Activated CD8-positive, alpha-beta memory T cell treated with anti-CD3 and anti-CD28 coated beads, Interleukin-2, amount 10 ng/mL, durations not matched to agents 7 days and 5 days (primary cell): ENCODE measurements around the gene C1QTNF12. TPM values are rescaled to one million over a fixed set of nuclear protein-coding genes. Genes with fewer than 3 reads are reported as not detected.
A peak's percentile ranks its signal among the peaks of the same experiment; 100 is the strongest.

Experiments used
- ATAC-seq: fragments of 150-1000 bp; cut with Tn5 transposase; one replicate; pipeline ENCODE4 v1.10.0; 2021; ENCODE audit warnings: moderate library complexity
- CTCF ChIA-PET: fragments of 350-600 bp; sonication (Branson Sonifier 250); formaldehyde crosslinking; loops from one replicate; lab custom pipeline; 2021; ENCODE audit warnings: antibody characterized with exemption; lab: Charles Lee
- DNase-seq: peaks from one replicate; pipeline ENCODE4 v3.0.0-alpha.2; 2020
- H3K27ac Mint-ChIP-seq: one replicate; pipeline ENCODE4 v1.8.0; 2021; ENCODE audit warnings: mild to moderate bottlenecking, mixed read lengths
- H3K27me3 Mint-ChIP-seq: one replicate; pipeline ENCODE4 v1.8.0; 2021; ENCODE audit warnings: mixed read lengths
- H3K36me3 Mint-ChIP-seq: one replicate; pipeline ENCODE4 v1.8.0; 2021; ENCODE audit warnings: mild to moderate bottlenecking, mixed read lengths
- H3K4me1 Mint-ChIP-seq: one replicate; pipeline ENCODE4 v1.8.0; 2021; ENCODE audit warnings: mixed read lengths
- H3K4me3 Mint-ChIP-seq: one replicate; pipeline ENCODE4 v1.8.0; 2021; ENCODE audit warnings: mild to moderate bottlenecking, moderate library complexity, mixed read lengths
- H3K9me3 Mint-ChIP-seq: one replicate; pipeline ENCODE4 v1.8.0; 2022; ENCODE audit warnings: low read depth, mixed read lengths
- total RNA-seq, 2 experiments: library from RNA; stranded (reverse); gene quantifications; one replicate each; pipeline ENCODE4 v1.2.3, GENCODE V29; 2021

The C1QTNF12 gene
- total RNA-seq, 2 experiments from 2014 or later, result 2.0 to 2.6 TPM

DNA sequence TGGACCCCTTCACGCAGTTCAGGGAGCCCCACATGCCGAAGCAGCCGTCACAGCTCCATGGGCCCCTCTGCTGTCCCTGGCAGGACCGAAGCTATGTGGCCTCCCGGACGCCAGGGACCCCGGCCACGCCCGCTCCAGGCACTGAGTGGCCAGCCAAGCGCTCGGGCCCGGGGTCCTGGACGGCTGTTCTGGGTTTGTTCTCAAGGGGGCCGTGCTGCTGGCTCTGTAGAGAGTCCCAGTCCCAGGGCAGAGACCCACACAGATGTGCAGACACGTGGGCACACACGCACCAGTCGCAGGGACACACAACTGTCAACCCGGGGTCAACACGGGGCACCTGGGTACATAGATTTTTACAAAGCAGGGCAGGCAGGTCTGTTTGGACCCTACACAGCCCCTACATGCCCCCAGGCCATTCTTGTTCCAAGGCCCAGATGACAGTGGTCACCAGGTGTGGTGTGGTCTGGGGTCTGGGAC is 7.8 kb downstream of the C1QTNF12 start:
- H3K36me3 Mint-ChIP-seq, result peaks cover 2% of the 10 kb centered on the region
- H3K27me3 Mint-ChIP-seq, result no peaks in the 10 kb centered on the region
- no peaks in the 10 kb centered on the region for H3K9me3 Mint-ChIP-seq
- peaks cover 10% of the 10 kb centered on the region for H3K4me1 Mint-ChIP-seq
- no peak for ATAC-seq
- H3K4me3 Mint-ChIP-seq, result no peak overlapping the region
- no peak for DNase-seq
- no peak overlapping the region for H3K27ac Mint-ChIP-seq
- CTCF ChIA-PET, result no interaction called here

- H3K9me3 Mint-ChIP-seq, result no peaks in the 10 kb centered on the region
- H3K27me3 Mint-ChIP-seq, result no peaks in the 10 kb centered on the region
- ATAC-seq, result no peak
- peaks cover 6% of the 10 kb centered on the region for H3K36me3 Mint-ChIP-seq
- H3K4me1 Mint-ChIP-seq, result peaks cover 15% of the 10 kb centered on the region
- no peak overlapping the region for H3K27ac Mint-ChIP-seq
- no peak for DNase-seq
- no peak overlapping the region for H3K4me3 Mint-ChIP-seq
- CTCF ChIA-PET, result interaction anchor here (1.1 kb wide), 1 partner anchor 117 kb away, joined by 3 read pairs; no protein-coding TSS in a partner anchor
These were observed 8.4 kb downstream of the C1QTNF12 start for GRCh38 chr1:1237874-1238701.

- Mint-ChIP-seq H3K9me3 (no peaks in the 10 kb centered on the region), H3K36me3 (peaks cover 6% of the 10 kb centered on the region), H3K4me1 (peaks cover 17% of the 10 kb centered on the region), H3K27ac (no peak overlapping the region), H3K4me3 (no peak overlapping the region), H3K27me3 (no peaks in the 10 kb centered on the region)
- no peak for DNase-seq
- CTCF ChIA-PET, result interaction anchor here (1.1 kb wide), 1 partner anchor 116 kb away, joined by 3 read pairs; no protein-coding TSS in a partner anchor
- ATAC-seq, result no peak
These were observed 9.3 kb downstream of the C1QTNF12 start for GRCh38 chr1:1236945-1237873.

GRCh38 chr1:1236176-1236763 is 10.3 kb downstream of the C1QTNF12 start:
- CTCF ChIA-PET, result interaction anchor here (0.6 kb wide), 1 partner anchor 205 kb away, joined by 3 read pairs; no protein-coding TSS in a partner anchor
- Mint-ChIP-seq H3K4me3 (no peak overlapping the region), H3K4me1 (peaks cover 17% of the 10 kb centered on the region)

DNA sequence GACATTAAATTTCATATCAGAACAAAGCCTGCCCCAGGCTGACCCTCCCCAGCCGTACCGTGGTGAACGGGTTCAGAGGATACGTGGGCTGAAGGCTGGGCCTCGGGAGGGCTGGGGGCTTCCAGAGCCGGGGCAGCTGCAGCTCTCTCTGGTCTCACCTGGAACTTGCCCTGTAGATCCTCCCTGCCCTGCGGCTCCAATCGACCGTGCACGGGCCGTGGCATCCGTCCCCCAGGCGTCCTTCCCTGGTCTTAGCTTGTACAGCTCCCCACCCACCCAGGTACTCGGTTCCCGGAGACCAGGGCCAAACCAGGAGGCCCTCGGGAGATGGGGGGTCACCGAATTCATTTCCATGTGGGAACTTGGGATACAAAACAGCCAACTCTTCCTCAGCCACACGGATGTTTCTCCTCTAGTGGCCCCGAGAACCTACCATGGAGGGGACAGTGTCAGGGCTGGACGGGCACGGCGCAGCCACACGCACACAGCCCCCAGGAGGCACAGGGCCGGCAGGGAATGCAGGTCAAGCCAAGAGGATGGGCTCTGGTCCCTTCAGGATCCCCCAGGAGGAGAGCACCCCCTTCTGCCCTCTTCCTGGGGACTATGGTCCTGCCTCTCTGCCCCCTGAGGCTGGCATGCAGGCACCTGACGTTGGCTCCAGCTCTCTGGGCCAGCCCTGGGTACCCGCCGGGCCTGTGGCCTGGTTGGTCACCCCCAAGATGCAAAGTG is 11.3 kb downstream of the C1QTNF12 start:
- H3K36me3 Mint-ChIP-seq, result peaks cover 10% of the 10 kb centered on the region
- no peak for ATAC-seq
- H3K4me1 Mint-ChIP-seq, result peaks cover 22% of the 10 kb centered on the region
- H3K27me3 Mint-ChIP-seq, result no peaks in the 10 kb centered on the region
- no peaks in the 10 kb centered on the region for H3K9me3 Mint-ChIP-seq
- CTCF ChIA-PET, result interaction anchor here (1.0 kb wide), 1 partner anchor 39 kb away, joined by 4 read pairs; the partner anchor contains the start of gene UBE2J2
- no peak overlapping the region for H3K4me3 Mint-ChIP-seq
- no peak for DNase-seq
- no peak overlapping the region for H3K27ac Mint-ChIP-seq

More at GRCh38 chr1:1236176-1236763, 10.3 kb downstream of the C1QTNF12 start:
- H3K36me3 Mint-ChIP-seq, result peaks cover 6% of the 10 kb centered on the region
- H3K9me3 Mint-ChIP-seq, result no peaks in the 10 kb centered on the region
- DNase-seq (no peak), ATAC-seq (no peak)
- H3K27me3 Mint-ChIP-seq, result no peaks in the 10 kb centered on the region
- H3K27ac Mint-ChIP-seq, result no peak overlapping the region

DNA sequence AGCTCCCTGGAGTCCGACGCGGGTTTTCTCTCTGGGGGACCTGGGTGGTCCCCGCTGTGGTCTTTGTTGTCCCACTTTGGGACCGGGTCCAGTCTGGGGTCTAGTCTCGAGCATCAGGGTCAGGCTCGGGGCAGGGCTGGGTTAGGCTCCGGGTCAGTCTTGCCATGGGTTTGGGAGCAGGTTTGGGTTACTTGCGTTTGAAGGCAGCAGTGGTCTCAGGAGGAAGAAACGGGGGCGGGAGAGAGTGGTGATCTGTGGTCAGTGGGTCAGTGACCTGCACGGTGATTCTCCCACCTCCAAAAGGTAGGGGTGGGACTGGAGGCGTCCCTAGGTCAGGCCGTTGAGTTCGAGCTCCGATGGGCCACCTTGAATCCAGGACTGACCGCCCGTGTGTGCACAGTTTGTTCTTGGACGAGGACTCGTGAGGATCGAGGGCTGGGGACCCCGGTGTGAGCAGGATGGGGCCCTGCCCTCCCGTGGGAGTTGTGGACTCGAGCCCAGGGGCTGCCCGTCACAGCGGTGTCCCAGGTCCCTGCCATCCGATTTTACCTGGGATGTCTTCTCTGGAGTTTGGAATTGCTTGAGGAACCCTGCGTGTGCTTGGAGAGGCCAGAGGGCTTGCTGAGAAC is 12.2 kb downstream of the C1QTNF12 start:
- ATAC-seq (no peak), DNase-seq (no peak)
- peaks cover 30% of the 10 kb centered on the region for H3K4me1 Mint-ChIP-seq
- H3K36me3 Mint-ChIP-seq, result peaks cover 14% of the 10 kb centered on the region
- no peaks in the 10 kb centered on the region for H3K9me3 Mint-ChIP-seq
- H3K27me3 Mint-ChIP-seq, result no peaks in the 10 kb centered on the region
- CTCF ChIA-PET, result interaction anchor here (1.0 kb wide), 1 partner anchor 39 kb away, joined by 4 read pairs; the partner anchor contains the start of gene UBE2J2
- peak overlapping the region; percentile 66 for H3K4me3 Mint-ChIP-seq
- H3K27ac Mint-ChIP-seq, result no peak overlapping the region

GRCh38 chr1:1233567-1233892 is 13.0 kb downstream of the C1QTNF12 start:
- H3K4me1 Mint-ChIP-seq, result peaks cover 30% of the 10 kb centered on the region
- no peaks in the 10 kb centered on the region for H3K27me3 Mint-ChIP-seq
- H3K4me3 Mint-ChIP-seq, result peak overlapping the region; percentile 66
- peak overlapping the region; percentile 72 for H3K27ac Mint-ChIP-seq
- DNase-seq (no peak), ATAC-seq (no peak)
- no peaks in the 10 kb centered on the region for H3K9me3 Mint-ChIP-seq
- peaks cover 18% of the 10 kb centered on the region for H3K36me3 Mint-ChIP-seq
- CTCF ChIA-PET, result no interaction called here

- CTCF ChIA-PET, result interaction anchor here (4.8 kb wide), 1 partner anchor 111 kb away, joined by 43 read pairs; no protein-coding TSS in a partner anchor
These were observed 13.5 kb downstream of the C1QTNF12 start for GRCh38 chr1:1232796-1233566.

GRCh38 chr1:1232208-1232795 is 14.2 kb downstream of the C1QTNF12 start, which contains the start of gene B3GALT6:
TSS of gene B3GALT6 (plus strand) at chr1:1232237. CDS start at chr1:1232279, 42 bp downstream.
- Mint-ChIP-seq H3K4me3 (peak within 1 kb of the TSS; percentile 91), H3K36me3 (peaks cover 22% of the 10 kb centered on the region), H3K27me3 (no peaks in the 10 kb centered on the region), H3K4me1 (peaks cover 30% of the 10 kb centered on the region), H3K27ac (peak within 1 kb of the TSS; percentile 87), H3K9me3 (no peaks in the 10 kb centered on the region)
- CTCF ChIA-PET, result interaction anchor here (4.8 kb wide), 1 partner anchor 110 kb away, joined by 43 read pairs; no protein-coding TSS in a partner anchor
- ATAC-seq (no peak), DNase-seq (no peak)

More at GRCh38 chr1:1232796-1233566, 13.5 kb downstream of the C1QTNF12 start:
- Mint-ChIP-seq H3K27me3 (no peaks in the 10 kb centered on the region), H3K27ac (peak overlapping the region; percentile 72), H3K4me1 (peaks cover 30% of the 10 kb centered on the region), H3K9me3 (no peaks in the 10 kb centered on the region), H3K36me3 (peaks cover 20% of the 10 kb centered on the region), H3K4me3 (peak overlapping the region; percentile 66)
- ATAC-seq (no peak), DNase-seq (no peak)

- Mint-ChIP-seq H3K27ac (peak within 1 kb of the TSS; percentile 87), H3K27me3 (no peaks in the 10 kb centered on the region), H3K36me3 (peaks cover 22% of the 10 kb centered on the region), H3K9me3 (no peaks in the 10 kb centered on the region), H3K4me1 (peaks cover 30% of the 10 kb centered on the region), H3K4me3 (peak within 1 kb of the TSS; percentile 91)
- DNase-seq, result peak; percentile 97
- CTCF ChIA-PET, result interaction anchor here (0.7 to 4.8 kb wide), 12 partner anchors 16 to 167 kb away, joined by 3 to 43 read pairs (median 3); no protein-coding TSS in a partner anchor
- peak; percentile 96 for ATAC-seq
These were observed 14.9 kb downstream of the C1QTNF12 start, which contains the start of gene SDF4 for GRCh38 chr1:1231400-1232207. TSS of gene SDF4 (minus strand) at chr1:1232001. CDS start at chr1:1228772, 3,229 bp downstream.
